ENCODE measurements around the gene TEX38.

TEX38 gene

DNA sequence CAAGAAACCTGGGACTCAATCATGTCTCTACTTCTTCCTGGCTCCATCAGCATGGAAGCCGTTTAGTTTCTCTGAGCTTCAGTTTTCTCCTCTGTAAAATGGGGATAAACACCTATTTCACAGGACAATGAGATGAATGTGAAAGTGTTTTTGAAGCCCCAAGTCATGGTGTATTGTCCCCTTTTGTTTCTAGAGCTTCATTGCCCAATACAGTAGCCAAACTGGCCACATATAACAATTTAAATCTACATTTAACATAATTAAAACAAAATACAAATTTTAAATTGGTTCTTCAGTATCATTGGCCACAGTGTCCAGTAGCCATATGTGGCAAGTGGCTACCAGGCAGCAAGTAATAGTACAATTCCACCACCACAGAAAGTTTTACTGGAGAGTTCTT lies 49.5 kb downstream of the TEX38 start:
- in situ Hi-C loops (cut with MboI; ENCODE audit: low sequenced_read_pairs): loop anchor here (10.0 kb wide), 1 partner anchor 186 kb away; a partner anchor contains a TSS

DNA sequence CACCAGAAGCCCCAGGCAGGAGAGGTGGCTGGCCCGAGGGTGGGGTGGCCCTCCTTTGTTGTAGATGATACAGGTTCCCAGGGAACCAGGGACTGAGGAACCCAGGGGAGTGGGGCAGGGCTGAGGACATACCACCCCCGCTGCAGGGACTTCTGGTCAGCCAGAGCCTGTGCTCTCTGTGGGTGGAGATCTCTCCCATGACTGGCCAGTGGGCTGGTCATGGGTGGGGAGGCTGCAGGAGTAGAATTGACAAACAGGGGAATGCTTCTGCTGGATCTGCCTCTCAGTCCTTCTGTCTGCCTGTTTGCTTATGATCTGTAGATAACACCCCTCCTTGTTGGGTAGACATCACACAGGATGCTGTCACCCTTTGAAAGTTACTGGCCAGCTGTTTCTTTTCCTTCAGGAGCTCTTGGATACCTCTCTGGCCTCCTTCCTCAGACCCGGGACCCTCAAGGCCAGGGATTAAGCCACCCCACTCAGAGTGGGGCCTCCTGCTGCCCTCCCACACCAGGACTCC lies 50.1 kb downstream of the TEX38 start:
- in situ Hi-C loops (cut with MboI; ENCODE audit: low sequenced_read_pairs): loop anchor here (10.0 kb wide), 1 partner anchor 187 kb away; a partner anchor contains a TSS

Data from HL-60/S4 (cell line).